Endothelial cell of umbilical vein (primary cell): ENCODE results near the gene SARNP. TPM values are rescaled to one million over a fixed set of nuclear protein-coding genes. Genes with fewer than 3 reads are reported as not detected.
"Not testable (repeated sequence)": the region's sequence is repeated elsewhere in the genome, so short reads cannot be mapped to it uniquely, and the experiment has no call there.

ENCODE experiments used
- BruUV-seq: library from RNA; stranded (reverse); fragments of 400-500 nt; replicated peaks from 2 replicates; lab custom pipeline; 2021; lab: Mats Ljungman, UMichigan
- CTCF ChIA-PET: fragments of 300-600, 350-600 bp; sonication (Branson Sonifier 250); formaldehyde crosslinking; loops from one replicate; lab custom pipeline; 2021; ENCODE audit warnings: antibody characterized with exemption, inconsistent platforms; lab: Charles Lee
- POLR2A ChIA-PET: fragments of 300-600, 350-600 bp; sonication (Branson Sonifier 250); formaldehyde crosslinking; loops from one replicate; lab custom pipeline; 2021; ENCODE audit warnings: antibody characterized with exemption, inconsistent platforms; lab: Charles Lee
- DNase-seq: peaks from one replicate; pipeline ENCODE4 v3.0.0-alpha.2; 2011; ENCODE audit warnings: low read depth, low spot score
- FAIRE-seq: peaks from 2 replicates; lab custom pipeline; 2011; peaks lifted over from hg19 to GRCh38; lab: Jason Lieb, UNC
- H2AFZ ChIP-seq: 2 replicates; pipeline ENCODE4 v1.6.0; 2012; ENCODE audit warnings: low read depth, low read length, control low read depth, inconsistent platforms
- H3K27ac ChIP-seq: 2 replicates; pipeline ENCODE4 v1.5.1; 2011; ENCODE audit warnings: low read depth, mild to moderate bottlenecking, control low read depth, low read length, moderate library complexity; ENCODE audit not compliant: insufficient read depth
- H3K27me3 ChIP-seq, 2 experiments: 2 replicates each; pipeline versions ENCODE4 v1.6.0 to v1.6.1; 2011; ENCODE audit warnings: low read length in 2 of 2, mixed read lengths in 1 of 2; ENCODE audit not compliant: control insufficient read depth in 2 of 2, insufficient read depth in 2 of 2
- H3K36me3 ChIP-seq, 2 experiments: 2 replicates in 1 of 2; 3 replicates in 1 of 2; pipeline ENCODE4 v1.5.1; 2011; ENCODE audit warnings: low read length in 2 of 2, mild to moderate bottlenecking in 1 of 2, moderate library complexity in 1 of 2; ENCODE audit not compliant: control insufficient read depth in 2 of 2, insufficient read depth in 2 of 2; ENCODE audit errors: extremely low read depth in 1 of 2
- H3K4me1 ChIP-seq: 3 replicates; pipeline ENCODE4 v1.5.1; 2011; ENCODE audit warnings: mild to moderate bottlenecking, low read length; ENCODE audit not compliant: control insufficient read depth, insufficient read depth; ENCODE audit errors: extremely low read depth
- H3K4me2 ChIP-seq: 2 replicates; pipeline ENCODE4 v1.6.1; 2011; ENCODE audit warnings: low read length, control low read depth, mixed read lengths; ENCODE audit not compliant: insufficient read depth
- H3K4me3 ChIP-seq, 3 experiments: fragments of 200-600 bp in 1 of 3; sonication (generic), shearing (Covaris generic) in 1 of 3; replicated peaks in 1 of 3; 2 replicates each; pipeline ENCODE4 v1.5.1; 2011 to 2016; ENCODE audit warnings: control low read depth in 3 of 3, low read length in 3 of 3, mild to moderate bottlenecking in 2 of 3, inconsistent platforms in 1 of 3, low read depth in 1 of 3, moderate library complexity in 1 of 3; ENCODE audit not compliant: insufficient read depth in 1 of 3
- H3K79me2 ChIP-seq: 2 replicates; pipeline ENCODE4 v1.6.0; 2012; ENCODE audit warnings: low read length, inconsistent platforms; ENCODE audit not compliant: control insufficient read depth, insufficient read depth
- H3K9ac ChIP-seq: replicated peaks from 2 replicates; pipeline ENCODE3; 2011; ENCODE audit warnings: low read length, control low read depth; ENCODE audit not compliant: insufficient read depth; ENCODE audit errors: extremely low read depth
- H3K9me1 ChIP-seq: replicated peaks from 3 replicates; pipeline ENCODE4 v1.6.0; 2011; ENCODE audit warnings: mild to moderate bottlenecking, low read length; ENCODE audit not compliant: control insufficient read depth, insufficient read depth; ENCODE audit errors: extremely low read depth
- H3K9me3 ChIP-seq: replicated peaks from 2 replicates; pipeline ENCODE4 v1.5.1; 2012; ENCODE audit warnings: low read length, inconsistent platforms; ENCODE audit not compliant: control insufficient read depth, insufficient read depth
- H4K20me1 ChIP-seq: replicated peaks from 2 replicates; pipeline ENCODE3; 2011; ENCODE audit warnings: mild to moderate bottlenecking, low read length; ENCODE audit not compliant: control insufficient read depth, insufficient read depth; ENCODE audit errors: extremely low read depth
- EZH2 ChIP-seq: IDR thresholded peaks from 2 replicates; pipeline ENCODE4 v1.6.1; 2012; ENCODE audit warnings: borderline replicate concordance, low read depth, mild to moderate bottlenecking, moderate library complexity, low read length, inconsistent platforms; ENCODE audit not compliant: severe bottlenecking
- FOS ChIP-seq: IDR thresholded peaks from 2 replicates; pipeline ENCODE4 v1.6.1; 2011; ENCODE audit warnings: mild to moderate bottlenecking, low read length, moderate library complexity, borderline replicate concordance; ENCODE audit not compliant: insufficient read depth
- GATA2 ChIP-seq: IDR thresholded peaks from 2 replicates; pipeline ENCODE4 v1.7.0; 2011; ENCODE audit warnings: low read depth, mild to moderate bottlenecking, moderate library complexity, mixed read lengths, low read length; ENCODE audit not compliant: insufficient read length, insufficient read depth
- JUN ChIP-seq: IDR thresholded peaks from 2 replicates; pipeline ENCODE4 v1.6.1; 2011; ENCODE audit warnings: borderline replicate concordance, low read depth; ENCODE audit not compliant: insufficient read length, insufficient read depth
- MYC ChIP-seq: IDR thresholded peaks from one replicate; pipeline ENCODE4 v1.6.1; 2011; ENCODE audit warnings: mild to moderate bottlenecking, low read depth, low read length
- POLR2A ChIP-seq: IDR thresholded peaks from 2 replicates; pipeline ENCODE4 v1.6.1; 2012; ENCODE audit warnings: low read depth, mild to moderate bottlenecking, control low read depth, low read length
- POLR2AphosphoS5 ChIP-seq: IDR thresholded peaks from 2 replicates; pipeline ENCODE4 v1.6.1; 2012; ENCODE audit warnings: low read depth, mild to moderate bottlenecking, control low read depth, low read length, moderate library complexity; ENCODE audit not compliant: insufficient read depth
- dilution Hi-C: fragments of 300-500 bp; cut with MboI; formaldehyde crosslinking; loops from one replicate; pipeline ENCODE4 v1.15.0; 2019; ENCODE audit warnings: low sequenced_read_pairs; ENCODE audit not compliant: extremely low pct_ligation_motif_present
- intact Hi-C: fragments of 100-400 bp; cut with micrococcal nuclease; formaldehyde crosslinking; loops from one replicate; pipeline ENCODE4 v1.10.0; 2022
- polyA plus RNA-seq, 4 experiments: library from polyadenylated mRNA; depleted of rRNA in 3 of 4; stranded (reverse) in 3 of 4; unstranded in 1 of 4; fragments of >200 nt; gene quantifications; 2 replicates each; pipeline versions ENCODE4 v1.2.1 to v1.2.3, GENCODE V29; 2011 to 2012; ENCODE audit warnings: missing spikeins in 1 of 4
- total RNA-seq: library from RNA; stranded (reverse); gene quantifications from 2 replicates; pipeline ENCODE4 v1.2.3, GENCODE V29; 2021
- TF ChIP-seq, protein P1 (sequence below): IDR thresholded peaks from 2 replicates; pipeline ENCODE4 v1.6.1; 2011; ENCODE audit not compliant: insufficient read depth, insufficient read length
- TF ChIP-seq, protein P2 (sequence below), 2 donors: IDR thresholded peaks; 1 replicate in 1 of 2; 2 replicates in 1 of 2; pipeline ENCODE4 v1.5.1; 2011; ENCODE audit warnings: low read length in 2 of 2, mild to moderate bottlenecking in 2 of 2, moderate library complexity in 2 of 2, control low read depth in 1 of 2, inconsistent platforms in 1 of 2, low read depth in 1 of 2; ENCODE audit not compliant: insufficient read depth in 1 of 2; ENCODE audit errors: extremely low read depth in 1 of 2

Gene SARNP
- total and polyA plus RNA-seq, 2 donors (not counting 3 experiments of a cell fraction or from before 2014, with no cell fraction given) = 88.1 to 101 TPM

DNA sequence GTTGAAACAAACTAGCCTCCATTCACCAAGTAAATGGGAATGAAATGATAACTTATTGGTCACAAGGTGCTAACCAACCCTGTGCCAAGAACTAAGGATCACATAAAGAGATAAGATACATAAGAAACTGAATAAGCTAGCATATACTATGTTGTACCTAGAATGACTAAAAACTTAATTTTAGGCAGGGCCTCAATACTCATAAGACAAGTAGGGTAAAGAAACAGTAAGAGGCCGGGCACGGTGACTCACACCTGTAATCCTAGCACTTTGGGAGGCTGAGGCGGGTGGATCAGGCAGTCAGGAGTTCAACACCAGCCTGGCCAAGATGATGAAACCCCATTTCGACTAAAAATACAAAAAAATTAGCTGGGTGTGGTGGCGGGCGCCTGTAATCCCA lies 56.9 kb downstream of the SARNP start:
- H4K20me1 ChIP-seq = no peaks in the 10 kb centered on the region
- peaks cover under 1% of the 10 kb centered on the region for H3K79me2 ChIP-seq
- DNase-seq (no peak), FAIRE-seq (no peak)
- BruUV-seq = no TSS peak
- H3K9me3 ChIP-seq = no peaks in the 10 kb centered on the region
- ChIA-PET CTCF (interaction anchor here (1.4 to 1.6 kb wide), 2 partner anchors 14 to 16 kb away, joined by 3 read pairs; no protein-coding TSS in a partner anchor), POLR2A (interaction anchor here (0.6 kb wide), 1 partner anchor 10 kb away, joined by 3 read pairs; no protein-coding TSS in a partner anchor)
- no peak overlapping the region for H3K27ac ChIP-seq
- H2AFZ ChIP-seq = no peak overlapping the region
- no peaks in the 10 kb centered on the region for H3K4me1 ChIP-seq
- intact Hi-C loops = no loop called here
- peaks cover 16 to 18% of the 10 kb centered on the region in 2 experiments for H3K36me3 ChIP-seq
- H3K4me3 ChIP-seq = no peak overlapping the region
- H3K9ac ChIP-seq = no peak overlapping the region
- no peaks in the 10 kb centered on the region for H3K27me3 ChIP-seq
- H3K9me1 ChIP-seq = no peaks in the 10 kb centered on the region
- TF ChIP-seq JUN (no peak), FOS (no peak), POLR2A (no peak), EZH2 (no peak), GATA2 (no peak), POLR2AphosphoS5 (no peak), MYC (no peak)
- TF ChIP-seq, protein P1, sequence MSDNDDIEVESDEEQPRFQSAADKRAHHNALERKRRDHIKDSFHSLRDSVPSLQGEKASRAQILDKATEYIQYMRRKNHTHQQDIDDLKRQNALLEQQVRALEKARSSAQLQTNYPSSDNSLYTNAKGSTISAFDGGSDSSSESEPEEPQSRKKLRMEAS = no peak
- TF ChIP-seq, protein P2, sequence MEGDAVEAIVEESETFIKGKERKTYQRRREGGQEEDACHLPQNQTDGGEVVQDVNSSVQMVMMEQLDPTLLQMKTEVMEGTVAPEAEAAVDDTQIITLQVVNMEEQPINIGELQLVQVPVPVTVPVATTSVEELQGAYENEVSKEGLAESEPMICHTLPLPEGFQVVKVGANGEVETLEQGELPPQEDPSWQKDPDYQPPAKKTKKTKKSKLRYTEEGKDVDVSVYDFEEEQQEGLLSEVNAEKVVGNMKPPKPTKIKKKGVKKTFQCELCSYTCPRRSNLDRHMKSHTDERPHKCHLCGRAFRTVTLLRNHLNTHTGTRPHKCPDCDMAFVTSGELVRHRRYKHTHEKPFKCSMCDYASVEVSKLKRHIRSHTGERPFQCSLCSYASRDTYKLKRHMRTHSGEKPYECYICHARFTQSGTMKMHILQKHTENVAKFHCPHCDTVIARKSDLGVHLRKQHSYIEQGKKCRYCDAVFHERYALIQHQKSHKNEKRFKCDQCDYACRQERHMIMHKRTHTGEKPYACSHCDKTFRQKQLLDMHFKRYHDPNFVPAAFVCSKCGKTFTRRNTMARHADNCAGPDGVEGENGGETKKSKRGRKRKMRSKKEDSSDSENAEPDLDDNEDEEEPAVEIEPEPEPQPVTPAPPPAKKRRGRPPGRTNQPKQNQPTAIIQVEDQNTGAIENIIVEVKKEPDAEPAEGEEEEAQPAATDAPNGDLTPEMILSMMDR (IDR thresholded peaks at IDR 0.05; ENCODE audit: extremely low read depth in 1 of 2, insufficient read depth in 1 of 2, low read depth in 1 of 2, low read length in 2 of 2) = no peak
- no peak overlapping the region for H3K4me2 ChIP-seq
- dilution Hi-C loops = no loop called here

DNA sequence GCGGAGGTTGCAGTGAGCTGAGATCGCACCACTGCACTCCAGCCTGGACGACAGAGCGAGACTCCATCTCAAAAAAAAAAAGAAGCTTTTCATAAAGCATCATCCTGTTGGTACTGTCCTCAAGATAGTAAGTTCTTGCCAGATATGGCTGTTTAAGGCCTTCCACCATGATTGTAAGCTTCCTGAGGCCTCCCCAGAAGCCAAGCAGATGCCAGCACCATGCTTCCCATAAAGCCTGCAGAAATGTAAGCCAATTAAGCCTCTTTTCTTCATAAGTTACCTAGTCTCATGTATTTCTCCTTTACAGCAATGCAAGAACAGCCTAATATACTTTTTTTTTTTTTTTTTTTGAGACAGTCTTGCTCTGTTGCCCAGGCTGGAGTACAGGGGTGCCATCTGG lies 58.9 kb downstream of the SARNP start:
- dilution Hi-C loops = loop anchor here (10.0 kb wide), 1 partner anchor 226 kb away; no protein-coding TSS in a partner anchor
- H3K79me2 ChIP-seq, H3K4me2 ChIP-seq, H4K20me1 ChIP-seq, intact Hi-C loops, H3K9ac ChIP-seq, H2AFZ ChIP-seq, H3K9me3 ChIP-seq, H3K27ac ChIP-seq, H3K27me3 ChIP-seq, H3K4me3 ChIP-seq, H3K4me1 ChIP-seq, DNase-seq, POLR2A ChIA-PET, FAIRE-seq, BruUV-seq, H3K9me1 ChIP-seq: not testable (repeated sequence)
- H3K36me3 ChIP-seq = peaks cover 18 to 26% of the 10 kb centered on the region in 2 experiments
- CTCF ChIA-PET = interaction anchor here (0.8 kb wide), 1 partner anchor 39 kb away, joined by 4 read pairs; no protein-coding TSS in a partner anchor
